ENCODE data around the gene EPHB2. TPM values are rescaled to one million over a fixed set of nuclear protein-coding genes. Genes with fewer than 3 reads are reported as not detected.
"Not testable (repeated sequence)": the region's sequence is repeated elsewhere in the genome, so short reads cannot be mapped to it uniquely, and the experiment has no call there.

The EPHB2 gene
- total RNA-seq, 1 experiment from 2014 or later, result 2.6 TPM

DNA sequence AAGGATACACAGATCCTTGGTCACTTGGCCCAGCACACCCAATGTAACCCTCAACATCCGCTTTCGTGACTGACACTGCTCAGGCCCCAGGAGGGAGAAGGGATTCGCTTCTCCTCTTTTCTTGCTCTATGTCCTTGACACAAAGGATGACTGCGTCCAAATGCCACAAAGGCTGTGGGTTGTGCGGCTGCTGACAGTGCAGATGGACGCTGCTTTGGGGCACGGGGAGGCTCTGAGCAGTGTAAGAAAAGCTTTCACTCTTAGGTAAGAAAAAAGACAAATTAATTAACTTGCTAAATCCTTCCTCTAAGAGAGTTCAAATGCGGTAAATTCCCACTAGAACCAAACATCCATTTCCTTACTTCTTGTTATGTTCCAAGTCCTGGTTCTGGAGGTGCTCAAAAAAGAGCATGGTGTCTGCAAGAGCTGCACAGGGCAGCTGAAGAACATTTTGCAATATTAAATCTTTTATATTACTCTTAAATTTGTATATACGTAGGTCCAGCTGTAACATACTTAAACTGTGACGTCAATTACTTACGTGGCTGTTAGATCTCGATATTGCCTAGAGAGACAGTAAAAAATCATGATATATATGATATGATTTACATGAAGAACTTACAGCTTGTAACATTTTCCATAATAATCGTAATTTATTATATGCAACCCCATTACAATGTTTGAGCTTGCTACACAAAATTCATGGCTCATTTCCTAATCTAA, 19.4 kb upstream of the EPHB2 start:
- no peak for DNase-seq (ENCODE audit: low read depth)

DNA sequence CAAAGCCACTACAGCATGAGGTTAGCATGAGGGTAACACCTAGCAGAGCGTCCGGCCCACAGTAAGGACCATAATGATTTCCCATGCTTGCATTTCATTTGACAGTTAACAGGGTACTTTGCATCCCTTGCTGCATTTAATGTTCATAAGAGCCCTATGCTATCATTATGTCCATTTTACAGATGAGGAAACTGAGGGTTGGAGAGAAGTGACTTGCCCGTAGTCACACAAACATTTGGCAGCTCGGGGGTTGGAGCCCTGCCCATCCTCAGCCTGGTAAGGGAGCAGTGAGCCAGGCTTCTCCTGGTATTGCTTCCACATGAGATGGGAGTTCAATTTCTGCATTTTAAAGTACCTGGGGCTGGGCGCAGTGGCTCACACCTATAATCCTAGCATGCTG, 16.5 kb upstream of the EPHB2 start:
- no peak for DNase-seq (ENCODE audit: low read depth)

DNA sequence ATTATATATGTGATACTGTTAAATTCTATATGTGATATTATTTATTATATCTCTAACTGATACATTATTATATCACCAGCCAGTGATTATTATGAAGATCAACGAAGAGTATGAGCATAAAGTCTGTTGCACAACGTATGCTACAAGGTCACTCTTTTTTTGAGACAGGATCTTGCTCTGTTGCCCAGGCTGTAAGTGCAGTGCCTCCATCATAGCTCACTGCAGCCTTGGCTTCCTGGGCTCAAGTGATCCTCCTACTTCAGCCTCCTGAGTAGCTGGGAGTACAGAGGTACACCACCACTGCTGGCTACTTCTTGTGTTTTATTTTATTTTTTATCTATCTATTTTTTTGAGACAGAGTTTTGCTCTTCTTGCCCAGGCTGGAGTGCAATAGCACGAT, 14.0 kb upstream of the EPHB2 start:
- no peak for DNase-seq (ENCODE audit: low read depth)

DNA sequence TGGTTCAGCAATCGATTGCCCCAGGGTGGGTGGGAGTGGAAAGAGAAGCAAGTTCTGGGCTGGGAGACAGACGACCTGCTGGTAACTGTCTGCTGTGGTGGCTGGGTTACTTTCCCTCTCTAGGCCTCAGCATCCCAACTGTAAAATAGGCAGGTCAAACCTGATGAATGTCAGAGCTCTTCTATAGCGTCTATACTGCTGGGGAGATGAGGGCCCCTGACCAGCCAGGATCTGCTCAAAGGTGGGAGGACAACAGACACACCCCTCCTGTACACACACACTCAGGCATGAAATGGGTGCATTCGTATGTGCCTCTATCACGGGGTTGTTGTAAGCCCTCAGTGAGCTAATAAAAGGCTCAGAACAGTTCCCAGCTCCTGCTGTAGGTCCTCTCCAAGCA, 12.7 kb upstream of the EPHB2 start:
- DNase-seq (ENCODE audit: low read depth), result no peak

DNA sequence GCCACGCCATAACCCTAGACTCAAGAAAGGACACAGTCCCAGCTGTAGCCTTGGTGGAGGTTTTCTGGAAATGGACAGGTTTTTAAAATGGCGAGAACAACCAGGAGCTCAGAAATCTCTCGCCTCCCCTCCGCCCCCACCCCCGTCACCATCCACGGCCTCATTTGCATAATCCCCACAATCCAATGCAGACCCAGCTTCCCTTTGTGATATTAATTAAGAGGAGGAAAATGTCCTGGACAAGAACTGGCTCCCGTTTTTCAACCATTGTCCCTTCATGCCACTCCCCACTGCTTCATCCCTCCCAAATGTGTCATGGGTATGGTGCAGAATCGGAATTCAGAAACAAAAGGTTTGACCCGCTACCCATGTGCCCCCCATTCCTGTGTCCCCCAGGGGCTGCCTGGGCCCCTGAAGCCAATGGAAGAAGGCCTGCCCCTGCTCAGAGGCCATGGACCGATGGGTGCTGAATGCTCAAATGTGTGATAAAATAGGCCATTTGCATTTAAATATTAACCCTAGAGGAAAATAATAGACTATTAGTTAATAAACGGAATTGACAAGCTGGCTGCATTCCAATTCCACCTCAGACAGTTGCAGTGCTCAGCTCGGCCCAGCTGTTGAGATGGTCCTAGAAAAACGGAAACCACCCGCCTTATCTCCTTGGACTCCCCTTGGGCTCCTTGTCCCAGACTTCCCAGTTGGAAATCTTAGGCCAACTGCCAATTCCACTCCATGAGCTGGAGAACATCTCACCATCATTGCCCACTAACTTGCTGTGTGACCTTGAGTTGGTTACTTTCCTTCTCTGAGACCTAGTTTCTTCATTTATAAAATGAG, 10.7 kb upstream of the EPHB2 start:
- DNase-seq (ENCODE audit: low read depth), result no peak

DNA sequence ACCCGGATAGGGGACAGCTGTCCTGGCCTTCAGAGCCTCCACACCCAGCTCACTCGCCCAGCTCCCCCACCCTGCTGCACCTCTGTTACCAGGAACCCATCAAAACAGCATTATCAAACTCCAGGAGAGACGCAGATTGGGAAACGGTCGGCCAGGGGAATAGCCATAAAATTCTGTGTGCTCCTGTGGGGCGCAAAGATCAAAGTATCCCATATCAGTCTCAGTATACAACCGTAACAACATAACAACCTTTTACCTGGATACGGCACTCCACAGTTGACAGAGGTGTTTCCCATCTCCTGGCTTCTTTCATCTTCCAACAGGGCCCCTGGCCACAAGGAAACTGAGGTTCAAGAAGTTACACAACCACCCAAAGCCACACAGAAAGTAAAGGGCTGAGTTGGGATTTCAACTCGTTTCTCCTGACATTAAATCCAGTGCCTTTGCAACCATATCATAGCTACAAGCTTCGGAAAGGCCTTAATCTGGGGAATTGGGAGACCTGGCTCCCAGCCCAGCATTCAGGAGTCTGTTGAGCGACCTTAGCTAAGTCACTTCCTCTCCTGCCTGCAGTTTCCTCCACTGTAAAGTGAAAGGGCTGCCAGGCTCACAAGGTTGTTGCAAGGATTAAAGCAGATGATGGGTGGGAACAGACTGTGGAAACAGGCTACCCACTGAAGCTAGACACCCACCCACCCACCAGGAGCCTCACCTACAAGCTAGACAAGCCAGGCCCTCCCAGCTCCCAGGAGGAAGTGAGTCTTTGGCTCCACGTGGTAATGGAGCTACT, 8.1 kb upstream of the EPHB2 start:
- DNase-seq (ENCODE audit: low read depth), result no peak

DNA sequence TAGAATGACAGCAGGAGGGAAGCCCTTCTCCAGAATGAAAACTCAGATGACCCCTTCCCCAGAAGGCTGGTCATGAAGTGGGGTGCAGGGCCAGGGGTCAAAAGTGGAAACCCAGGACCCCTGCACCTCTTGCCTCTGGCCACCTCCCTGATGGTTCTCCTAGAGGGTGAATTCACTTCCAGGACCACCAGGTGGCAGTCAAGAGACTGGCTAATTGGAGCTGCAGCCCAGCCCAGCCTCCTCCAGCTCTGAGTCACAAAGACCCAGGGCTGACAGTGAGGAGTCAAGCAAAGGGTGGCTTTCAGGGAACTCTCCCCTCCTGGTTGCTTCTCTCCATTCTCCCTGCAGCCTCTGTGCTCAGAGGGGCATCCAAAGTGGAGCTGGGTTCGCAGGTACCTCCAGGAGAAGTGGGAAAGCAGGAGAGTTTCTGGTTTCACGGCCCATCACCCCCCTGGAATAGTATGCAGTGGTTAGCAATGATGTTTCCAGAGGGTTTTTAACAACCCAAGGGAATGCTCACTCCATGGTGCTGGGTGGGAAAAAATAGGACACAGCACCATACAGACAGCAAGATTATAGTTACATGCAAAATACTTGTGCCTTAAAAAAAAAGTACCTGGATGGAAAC, 6.1 kb upstream of the EPHB2 start:
- DNase-seq (ENCODE audit: low read depth), result peak; percentile 74

DNA sequence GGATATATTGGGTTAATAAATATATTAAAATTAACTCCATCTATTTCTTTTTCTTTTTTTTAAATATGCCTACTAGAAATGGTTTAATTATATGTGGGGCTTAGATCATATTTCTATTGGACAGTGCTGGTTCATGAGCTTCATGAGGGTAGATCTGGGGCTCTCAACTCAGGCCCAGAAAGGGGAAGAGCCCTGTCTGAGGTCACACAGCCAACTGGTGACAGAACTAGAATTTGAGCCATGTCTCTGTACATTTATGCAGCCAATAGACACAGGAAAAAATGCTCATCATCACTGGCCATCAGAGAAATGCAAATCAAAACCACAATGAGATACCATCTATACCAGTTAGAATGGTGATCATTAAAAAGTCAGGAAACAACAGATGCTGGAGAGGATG, 5.1 kb upstream of the EPHB2 start:
- DNase-seq (ENCODE audit: low read depth), result no peak

DNA sequence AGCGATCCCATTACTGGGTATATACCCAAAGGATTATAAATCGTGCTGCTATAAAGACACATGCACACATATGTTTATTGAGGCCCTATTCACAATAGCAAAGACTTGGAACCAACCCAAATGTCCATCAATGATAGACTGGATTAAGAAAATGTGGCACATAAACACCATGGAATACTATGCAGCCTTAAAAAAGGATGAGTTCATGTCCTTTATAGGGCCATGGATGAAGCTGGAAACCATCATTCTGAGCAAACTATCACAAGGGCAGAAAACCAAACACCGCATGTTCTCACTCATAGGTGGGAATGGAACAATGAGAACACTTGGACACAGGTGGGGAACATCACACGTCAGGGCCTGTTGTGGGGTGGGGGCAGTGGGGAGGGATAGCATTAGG, 4.5 kb upstream of the EPHB2 start:
- not testable (repeated sequence) for DNase-seq (ENCODE audit: low read depth)

DNA sequence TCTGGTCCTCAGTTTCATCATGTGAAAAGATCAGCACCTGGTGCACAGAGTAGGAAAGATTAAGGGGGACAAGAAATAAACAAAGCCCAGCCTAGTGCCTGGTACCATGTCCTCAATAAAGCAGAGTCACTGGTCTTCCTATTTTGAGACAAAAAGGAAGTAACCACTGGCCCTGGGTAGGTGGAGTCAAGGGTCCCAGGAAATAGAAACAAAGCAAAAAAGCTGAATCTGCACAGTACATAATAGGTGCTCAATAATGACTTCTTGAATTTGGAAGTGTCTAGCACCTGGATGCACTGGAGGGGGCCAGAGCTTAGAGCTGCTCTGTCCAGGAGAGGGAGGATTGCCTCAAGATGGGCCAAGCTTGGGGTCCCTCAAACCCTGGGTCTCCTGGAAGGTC, 1.9 kb upstream of the EPHB2 start:
- no peak for DNase-seq (ENCODE audit: low read depth)

DNA sequence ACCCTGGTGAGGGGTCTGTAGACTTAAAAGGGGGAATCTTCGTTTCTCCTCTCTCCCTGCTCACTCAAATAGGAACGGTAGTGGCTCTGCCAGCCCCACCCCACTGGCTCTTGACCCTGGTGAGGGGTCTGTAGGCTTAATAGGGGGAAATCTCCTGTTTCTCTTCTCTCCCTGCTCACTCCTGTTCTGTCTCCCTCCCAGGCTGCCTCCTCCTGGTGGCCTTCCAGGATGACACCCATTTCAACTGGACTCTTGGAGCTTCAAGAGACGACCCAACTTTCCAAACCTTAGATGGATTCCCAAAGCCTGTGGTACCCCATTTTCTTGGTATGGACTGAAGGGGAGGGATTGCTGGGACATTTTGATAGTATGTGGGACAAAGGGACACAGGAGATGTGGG, 1.4 kb upstream of the EPHB2 start:
- no peak for DNase-seq (ENCODE audit: low read depth)

DNA sequence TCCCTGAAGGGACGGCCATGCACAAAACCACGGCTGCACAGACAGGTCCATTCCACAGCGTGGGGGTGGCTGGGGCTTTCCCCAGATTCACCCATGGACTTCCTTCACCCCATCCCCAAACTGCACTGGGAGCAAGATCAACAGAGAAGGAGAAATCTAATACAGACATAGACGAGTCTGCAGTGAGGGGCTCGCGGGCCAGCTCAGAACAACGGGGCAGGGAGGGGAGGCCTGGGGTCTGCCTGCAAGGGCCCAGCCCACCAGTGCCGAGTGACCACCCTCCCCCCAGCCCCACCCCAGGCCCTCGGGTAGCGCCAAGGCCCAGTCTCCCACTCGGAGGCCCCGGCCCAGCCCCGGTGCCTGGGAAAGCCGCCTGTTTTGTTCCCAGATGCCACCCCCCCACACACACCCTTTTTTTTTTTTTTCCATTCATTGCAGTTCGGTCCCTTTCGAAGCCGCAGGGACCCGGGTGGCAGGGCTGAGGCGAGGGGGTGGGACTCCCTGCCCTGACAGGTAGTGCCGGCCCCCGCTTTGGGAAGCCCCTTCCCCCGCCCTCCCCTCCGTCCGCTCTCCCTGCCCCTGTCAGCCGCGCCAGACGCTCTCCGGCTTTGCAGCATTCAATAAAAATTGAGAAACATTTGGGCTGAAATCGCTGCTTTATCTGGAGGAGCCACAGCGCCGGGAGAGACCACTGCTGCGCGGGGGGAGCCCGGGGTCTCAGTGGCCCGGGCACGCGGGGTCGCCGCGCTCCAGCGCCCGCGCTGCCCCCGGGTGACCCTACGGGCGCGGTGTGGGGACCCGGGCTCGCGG, 543 bp upstream of the EPHB2 start:
- DNase-seq (ENCODE audit: low read depth), result peak; percentile 52

DNA sequence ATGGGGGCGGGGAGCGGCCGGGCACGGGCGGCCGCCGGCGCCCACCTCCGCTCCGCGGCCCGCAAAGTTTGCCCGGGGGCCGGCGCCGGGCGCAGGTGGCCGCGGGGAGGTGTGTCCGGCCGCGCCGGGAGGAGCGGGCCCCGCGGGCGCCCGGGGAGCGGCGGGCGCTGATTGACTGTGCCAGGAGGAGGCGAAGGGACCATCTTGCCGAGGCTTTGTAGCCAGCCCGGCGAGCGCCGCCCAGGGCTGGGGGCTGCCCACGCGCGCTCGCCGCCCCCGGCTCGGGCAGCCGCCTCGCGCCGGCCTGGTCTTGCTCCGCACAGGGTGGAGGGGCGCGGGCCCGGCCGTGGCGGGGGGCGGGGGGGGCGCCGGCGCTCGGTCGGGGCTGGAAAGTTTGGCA, 432 bp downstream of the EPHB2 start:
- no peak for DNase-seq (ENCODE audit: low read depth)

DNA sequence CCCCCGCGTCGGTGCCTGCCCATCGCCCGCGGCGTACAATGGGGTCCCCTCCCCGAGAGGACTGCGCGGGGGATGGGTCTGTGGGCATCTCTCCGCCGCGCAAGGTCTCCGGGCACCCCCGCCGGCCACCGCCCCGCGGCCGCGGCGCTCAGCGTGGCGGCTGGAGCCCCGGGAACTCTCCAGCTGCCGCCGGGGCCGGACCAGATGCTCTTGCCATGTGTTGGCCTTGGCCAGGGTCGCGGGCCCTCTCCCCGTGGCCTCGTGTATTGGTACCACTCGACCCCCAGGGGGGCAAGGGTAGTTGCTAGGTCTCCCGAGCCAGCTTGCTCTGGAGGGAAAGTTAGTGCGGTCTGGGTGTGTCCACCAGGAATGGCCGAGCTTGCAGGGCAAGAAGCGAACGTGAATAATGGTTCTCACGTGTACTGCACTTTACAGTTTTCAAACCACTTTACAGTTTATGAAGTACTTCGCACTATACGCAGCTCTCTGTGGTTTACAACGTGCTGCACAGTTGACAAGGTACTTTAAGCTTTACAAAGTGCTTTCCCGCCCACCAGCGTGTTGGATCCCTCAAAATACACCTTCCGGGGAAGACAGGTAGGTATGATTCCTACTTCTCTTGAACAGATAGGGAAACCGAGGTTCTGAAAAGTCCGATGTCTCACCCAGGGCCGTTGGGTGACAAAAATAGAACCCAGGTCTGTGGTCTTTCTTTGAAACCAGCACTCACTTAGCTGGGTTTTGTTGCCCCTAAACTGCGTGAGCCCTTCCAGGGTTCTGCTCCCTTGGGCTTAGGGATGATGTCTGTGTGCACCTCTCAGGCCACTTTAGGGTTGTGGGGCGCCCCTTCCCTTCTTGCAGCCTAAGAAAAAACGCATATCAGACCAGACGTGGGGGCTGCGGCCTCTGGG, 1.2 kb downstream of the EPHB2 start:
- no peak for DNase-seq (ENCODE audit: low read depth)

DNA sequence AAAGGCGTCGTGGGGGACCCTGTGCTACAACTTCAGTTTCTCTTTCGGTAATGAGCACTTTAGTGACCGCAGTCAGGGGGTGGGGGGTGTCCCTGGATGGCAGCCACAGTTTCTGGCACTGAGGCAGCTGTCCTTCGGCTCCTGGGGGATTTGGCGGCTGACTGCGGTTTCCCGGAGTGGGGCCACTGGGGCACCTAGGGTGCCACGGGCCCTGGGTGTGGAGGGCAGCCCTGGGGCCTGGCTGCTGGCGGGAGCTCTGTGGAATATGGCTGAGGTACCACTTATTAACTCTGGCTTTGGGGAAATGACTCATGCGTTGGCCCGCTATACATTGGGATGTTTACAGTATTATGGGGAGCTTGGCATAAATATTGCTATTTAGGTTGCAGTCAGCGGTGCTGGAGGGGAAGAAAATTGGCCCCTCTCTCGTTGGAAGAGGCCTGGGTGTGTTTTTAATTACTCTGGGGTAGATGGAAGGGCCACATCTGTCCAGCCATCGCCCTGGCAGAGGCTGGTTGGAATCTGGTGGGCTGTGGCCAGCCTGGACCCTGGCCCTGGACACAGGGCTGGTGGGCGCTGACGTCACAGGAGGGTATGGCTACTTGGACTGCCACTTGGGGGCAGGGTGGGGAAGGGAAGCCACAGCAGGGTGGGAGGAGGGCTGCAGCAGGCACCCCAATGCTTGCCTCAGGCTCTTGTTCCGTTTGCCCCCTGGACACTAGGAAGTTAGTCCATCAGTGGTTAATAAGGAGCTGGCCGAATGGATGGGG, 2.0 kb downstream of the EPHB2 start:
- DNase-seq (ENCODE audit: low read depth), result no peak

DNA sequence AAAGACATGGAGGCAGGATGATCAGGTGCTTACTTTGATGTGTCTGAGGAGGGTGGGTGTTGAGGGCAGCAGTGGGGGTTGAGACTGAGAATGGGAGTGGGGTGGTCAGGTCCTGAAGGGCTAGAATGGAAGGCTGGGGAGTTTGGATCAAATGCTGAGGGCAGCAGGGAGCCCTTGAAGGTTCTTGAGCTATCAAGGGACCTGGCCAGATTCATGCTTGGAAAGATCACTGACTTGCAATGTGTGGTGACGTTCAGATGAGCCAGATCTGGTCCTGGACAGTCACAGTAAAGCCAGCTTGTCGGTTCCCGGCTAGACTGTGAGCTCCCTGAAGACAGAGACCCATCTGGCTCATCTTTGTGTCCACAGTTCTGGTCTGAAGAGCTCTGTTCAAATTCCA, 3.8 kb downstream of the EPHB2 start:
- no peak for DNase-seq (ENCODE audit: low read depth)

DNA sequence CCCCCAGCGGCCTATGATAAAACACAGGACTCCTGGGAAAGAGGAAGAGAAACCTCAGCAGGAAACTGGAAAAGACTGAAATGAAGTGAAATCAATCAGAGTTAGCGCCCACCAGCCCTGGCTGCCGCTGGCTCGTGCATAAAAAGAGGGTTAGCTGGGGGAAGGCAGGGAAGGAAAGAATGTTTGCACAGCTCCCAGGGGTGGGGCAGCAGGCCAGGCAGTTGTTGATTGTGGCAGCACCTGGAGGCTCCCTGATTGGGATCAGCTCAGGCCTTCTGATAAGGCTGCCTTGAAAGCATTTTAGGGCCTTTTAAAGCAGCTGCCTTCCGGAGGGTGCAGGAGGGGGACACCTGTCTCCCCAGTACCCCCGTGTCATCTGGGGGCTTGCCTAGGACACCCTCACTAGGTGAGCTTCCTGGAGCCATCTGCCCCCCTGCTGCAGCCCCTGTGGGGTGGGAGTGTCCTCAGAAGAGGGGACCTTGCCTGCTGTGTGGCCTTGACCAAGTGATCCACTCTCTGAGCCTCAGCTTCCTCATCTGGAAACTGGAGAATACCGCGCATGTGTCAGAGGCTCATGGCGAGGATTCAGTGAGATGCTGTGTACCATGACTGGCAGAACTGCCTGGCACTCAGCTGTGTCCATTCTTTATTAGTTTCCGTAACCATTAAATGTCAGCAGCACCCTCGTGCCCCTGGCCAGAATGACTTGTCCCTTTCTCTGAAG, 6.6 kb downstream of the EPHB2 start:
- DNase-seq (ENCODE audit: low read depth), result no peak

DNA sequence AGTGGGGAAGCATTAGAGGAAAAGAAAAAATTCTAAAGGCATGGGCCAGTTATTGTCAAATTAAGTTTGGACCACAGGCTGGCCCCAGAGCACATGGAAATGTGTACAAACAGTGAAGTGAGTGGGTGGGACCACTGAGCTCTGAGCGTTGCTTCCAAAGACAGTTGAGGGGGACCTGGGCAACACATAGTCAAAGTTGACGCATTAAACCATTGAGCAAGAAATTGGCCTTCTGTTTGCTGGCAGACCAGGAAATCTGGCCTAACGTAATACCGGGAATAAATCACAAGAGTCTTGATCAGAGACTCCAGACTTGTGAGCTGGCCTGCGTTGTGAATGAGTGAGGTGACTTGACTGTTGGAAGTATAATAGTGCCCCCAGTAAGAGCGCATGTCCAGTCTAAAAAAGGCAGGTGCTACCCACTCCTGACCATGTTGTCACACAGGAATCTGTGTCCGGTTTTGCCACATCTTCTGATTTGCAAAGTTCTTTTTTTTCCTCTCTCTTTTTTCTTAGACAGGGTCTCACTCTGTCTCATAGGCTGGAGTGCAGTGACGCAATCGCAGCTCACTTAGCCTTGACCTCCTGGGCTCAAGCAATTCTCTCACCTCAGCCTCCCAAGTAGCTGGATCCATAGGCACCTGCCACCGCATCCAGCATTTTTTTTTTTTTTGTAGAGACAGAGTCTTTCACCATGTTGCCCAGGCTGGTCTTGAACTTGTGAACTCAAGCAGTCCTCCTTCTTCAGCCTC, 10.7 kb downstream of the EPHB2 start:
- DNase-seq (ENCODE audit: low read depth), result no peak

Data from LHCN-M2 (cell line).